ENCODE data around the gene TMEM145. TPM values are rescaled to one million over a fixed set of nuclear protein-coding genes. Genes with fewer than 3 reads are reported as not detected.
A peak's percentile ranks its signal among the peaks of the same experiment; 100 is the strongest.

Gene TMEM145
- total RNA-seq, 1 donor from 2014 or later: not detected

DNA sequence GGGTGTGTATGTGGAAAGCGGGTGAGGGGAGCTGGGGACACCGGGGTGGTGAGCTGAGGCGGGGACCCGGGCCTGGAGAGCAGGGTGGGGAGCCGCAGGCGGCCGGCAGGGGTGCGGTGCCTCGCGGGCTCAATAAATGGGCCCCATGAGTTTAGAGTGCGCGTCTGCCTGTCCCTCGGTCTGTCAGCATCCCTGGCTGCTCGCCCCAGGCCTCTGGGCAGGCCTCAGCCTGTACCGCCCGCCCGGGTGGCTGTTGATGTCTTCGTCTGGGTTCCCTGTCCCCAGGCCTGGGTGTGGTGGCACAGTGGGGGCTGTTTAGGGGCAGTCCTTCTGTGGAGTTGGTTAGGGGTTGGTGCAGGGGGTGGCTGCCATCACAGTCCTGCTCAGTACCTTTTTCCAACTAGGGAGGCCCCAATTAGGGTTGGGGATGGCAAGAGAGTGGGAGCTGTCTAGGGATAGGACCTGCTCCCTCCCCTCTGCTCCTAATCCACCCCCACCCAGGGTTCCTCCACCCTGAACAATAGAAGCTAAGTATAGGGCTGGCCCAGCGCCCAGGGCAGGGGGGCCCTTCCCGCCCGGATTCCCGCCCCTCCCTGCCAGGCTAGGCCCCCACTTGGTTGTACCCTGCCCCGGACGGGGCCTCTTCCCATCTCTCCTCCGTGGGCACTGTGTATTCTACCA lies 31.8 kb upstream of the TMEM145 start:
- DNase-seq (peak; percentile 34), ATAC-seq (ENCODE audit: low read depth) (no peak)
- Mint-ChIP-seq H3K4me1 (peaks cover 56% of the 10 kb centered on the region), H3K27ac (peak overlapping the region; percentile 74), H3K4me3 (peak overlapping the region; percentile 75), H3K36me3 (ENCODE audit: low read depth) (peaks cover 7% of the 10 kb centered on the region), H3K27me3 (no peaks in the 10 kb centered on the region), H3K9me3 (no peaks in the 10 kb centered on the region)
- intact Hi-C loops (cut with micrococcal nuclease): loop anchor here (5.0 kb wide), 1 partner anchor 79 kb away; no protein-coding TSS in a partner anchor
- POLR2A ChIA-PET: interaction anchor here (0.6 to 5.2 kb wide), 7 partner anchors 11 to 168 kb away, joined by 3 to 68 read pairs (median 8); partner anchors contain the start of genes CIC, GSK3A, POU2F2 and ZNF526
- TF ChIP-seq, protein P1, sequence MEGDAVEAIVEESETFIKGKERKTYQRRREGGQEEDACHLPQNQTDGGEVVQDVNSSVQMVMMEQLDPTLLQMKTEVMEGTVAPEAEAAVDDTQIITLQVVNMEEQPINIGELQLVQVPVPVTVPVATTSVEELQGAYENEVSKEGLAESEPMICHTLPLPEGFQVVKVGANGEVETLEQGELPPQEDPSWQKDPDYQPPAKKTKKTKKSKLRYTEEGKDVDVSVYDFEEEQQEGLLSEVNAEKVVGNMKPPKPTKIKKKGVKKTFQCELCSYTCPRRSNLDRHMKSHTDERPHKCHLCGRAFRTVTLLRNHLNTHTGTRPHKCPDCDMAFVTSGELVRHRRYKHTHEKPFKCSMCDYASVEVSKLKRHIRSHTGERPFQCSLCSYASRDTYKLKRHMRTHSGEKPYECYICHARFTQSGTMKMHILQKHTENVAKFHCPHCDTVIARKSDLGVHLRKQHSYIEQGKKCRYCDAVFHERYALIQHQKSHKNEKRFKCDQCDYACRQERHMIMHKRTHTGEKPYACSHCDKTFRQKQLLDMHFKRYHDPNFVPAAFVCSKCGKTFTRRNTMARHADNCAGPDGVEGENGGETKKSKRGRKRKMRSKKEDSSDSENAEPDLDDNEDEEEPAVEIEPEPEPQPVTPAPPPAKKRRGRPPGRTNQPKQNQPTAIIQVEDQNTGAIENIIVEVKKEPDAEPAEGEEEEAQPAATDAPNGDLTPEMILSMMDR (IDR thresholded peaks at IDR 0.05): no peak
- CTCF ChIA-PET: interaction anchor here (1.6 to 2.2 kb wide), 2 partner anchors 11 to 148 kb away, joined by 6 to 22 read pairs; partner anchors contain the start of gene CIC

GRCh38 chr19:42281827-42282762 lies 31.0 kb upstream of the TMEM145 start:
- TF ChIP-seq, protein P1 (IDR thresholded peaks at IDR 0.05): no peak
- ChIA-PET POLR2A (interaction anchor here (0.6 to 5.2 kb wide), 10 partner anchors 12 to 168 kb away, joined by 3 to 68 read pairs (median 8); partner anchors contain the start of genes CIC, GSK3A, POU2F2 and ZNF526), CTCF (interaction anchor here (0.9 to 1.6 kb wide), 3 partner anchors 12 to 149 kb away, joined by 3 to 6 read pairs (median 4); no protein-coding TSS in a partner anchor)
- no peaks in the 10 kb centered on the region for H3K27me3 Mint-ChIP-seq
- intact Hi-C loops (cut with micrococcal nuclease): loop anchor here (5.0 kb wide), 1 partner anchor 80 kb away; no protein-coding TSS in a partner anchor
- peak overlapping the region; percentile 75 for H3K4me3 Mint-ChIP-seq
- no peak for DNase-seq
- peaks cover 11% of the 10 kb centered on the region for H3K36me3 Mint-ChIP-seq (ENCODE audit: low read depth)
- no peak overlapping the region for H3K27ac Mint-ChIP-seq
- no peak for ATAC-seq (ENCODE audit: low read depth)
- peaks cover 56% of the 10 kb centered on the region for H3K4me1 Mint-ChIP-seq
- H3K9me3 Mint-ChIP-seq: no peaks in the 10 kb centered on the region

DNA sequence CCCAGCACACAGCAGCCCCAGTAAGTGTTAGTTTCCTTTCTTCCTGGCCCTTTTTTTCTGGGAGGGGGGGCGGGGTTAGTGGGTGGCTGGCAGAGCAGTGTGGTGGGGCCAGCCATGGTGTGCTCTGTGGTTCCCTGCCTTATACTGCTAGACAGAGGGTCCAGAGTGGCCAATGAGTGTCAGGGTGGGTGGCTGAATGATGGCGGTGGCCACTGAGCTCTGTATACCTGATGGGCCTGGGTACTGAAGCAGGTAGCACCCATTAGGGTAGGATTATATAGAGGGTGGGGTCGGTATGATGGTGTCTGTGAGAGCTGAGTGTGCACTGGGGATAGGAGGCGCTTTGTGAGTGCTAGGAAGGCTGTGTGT lies 30.3 kb upstream of the TMEM145 start:
- H3K9me3 Mint-ChIP-seq: no peaks in the 10 kb centered on the region
- H3K4me3 Mint-ChIP-seq: peak overlapping the region; percentile 75
- H3K36me3 Mint-ChIP-seq (ENCODE audit: low read depth): peaks cover 17% of the 10 kb centered on the region
- no peak overlapping the region for H3K27ac Mint-ChIP-seq
- no peaks in the 10 kb centered on the region for H3K27me3 Mint-ChIP-seq
- ChIA-PET POLR2A (interaction anchor here (1.3 to 5.2 kb wide), 6 partner anchors 13 to 169 kb away, joined by 5 to 68 read pairs (median 15); partner anchors contain the start of genes CIC, GSK3A and POU2F2), CTCF (interaction anchor here (1.0 to 1.6 kb wide), 2 partner anchors 12 to 150 kb away, joined by 4 to 6 read pairs; no protein-coding TSS in a partner anchor)
- intact Hi-C loops (cut with micrococcal nuclease): loop anchor here (1.0 to 5.0 kb wide), 8 partner anchors 13 to 154 kb away; partner anchors contain the start of genes DEDD2, MEGF8, PAFAH1B3 and PRR19
- peaks cover 59% of the 10 kb centered on the region for H3K4me1 Mint-ChIP-seq
- DNase-seq (no peak), ATAC-seq (ENCODE audit: low read depth) (no peak)
- TF ChIP-seq, protein P1 (IDR thresholded peaks at IDR 0.05): no peak

GRCh38 chr19:42283188-42284065 lies 29.7 kb upstream of the TMEM145 start:
- H3K4me1 Mint-ChIP-seq: peaks cover 55% of the 10 kb centered on the region
- H3K27me3 Mint-ChIP-seq: no peaks in the 10 kb centered on the region
- no peak overlapping the region for H3K27ac Mint-ChIP-seq
- ATAC-seq (ENCODE audit: low read depth) (peak; percentile 64), DNase-seq (peak; percentile 91)
- POLR2A ChIA-PET: interaction anchor here (1.3 to 5.2 kb wide), 7 partner anchors 13 to 154 kb away, joined by 5 to 68 read pairs (median 10); partner anchors contain the start of genes CIC, GSK3A and POU2F2
- no peaks in the 10 kb centered on the region for H3K9me3 Mint-ChIP-seq
- no peak overlapping the region for H3K4me3 Mint-ChIP-seq
- CTCF ChIA-PET: interaction anchor here (1.0 kb wide), 1 partner anchor 13 kb away, joined by 4 read pairs; no protein-coding TSS in a partner anchor
- TF ChIP-seq, protein P1 (IDR thresholded peaks at IDR 0.05): no peak
- H3K36me3 Mint-ChIP-seq (ENCODE audit: low read depth): peaks cover 21% of the 10 kb centered on the region
- intact Hi-C loops (cut with micrococcal nuclease): loop anchor here (1.0 to 5.0 kb wide), 8 partner anchors 13 to 154 kb away; partner anchors contain the start of genes DEDD2, MEGF8, PAFAH1B3 and PRR19
